ENCODE data around the gene CMBL.

Gene CMBL

DNA sequence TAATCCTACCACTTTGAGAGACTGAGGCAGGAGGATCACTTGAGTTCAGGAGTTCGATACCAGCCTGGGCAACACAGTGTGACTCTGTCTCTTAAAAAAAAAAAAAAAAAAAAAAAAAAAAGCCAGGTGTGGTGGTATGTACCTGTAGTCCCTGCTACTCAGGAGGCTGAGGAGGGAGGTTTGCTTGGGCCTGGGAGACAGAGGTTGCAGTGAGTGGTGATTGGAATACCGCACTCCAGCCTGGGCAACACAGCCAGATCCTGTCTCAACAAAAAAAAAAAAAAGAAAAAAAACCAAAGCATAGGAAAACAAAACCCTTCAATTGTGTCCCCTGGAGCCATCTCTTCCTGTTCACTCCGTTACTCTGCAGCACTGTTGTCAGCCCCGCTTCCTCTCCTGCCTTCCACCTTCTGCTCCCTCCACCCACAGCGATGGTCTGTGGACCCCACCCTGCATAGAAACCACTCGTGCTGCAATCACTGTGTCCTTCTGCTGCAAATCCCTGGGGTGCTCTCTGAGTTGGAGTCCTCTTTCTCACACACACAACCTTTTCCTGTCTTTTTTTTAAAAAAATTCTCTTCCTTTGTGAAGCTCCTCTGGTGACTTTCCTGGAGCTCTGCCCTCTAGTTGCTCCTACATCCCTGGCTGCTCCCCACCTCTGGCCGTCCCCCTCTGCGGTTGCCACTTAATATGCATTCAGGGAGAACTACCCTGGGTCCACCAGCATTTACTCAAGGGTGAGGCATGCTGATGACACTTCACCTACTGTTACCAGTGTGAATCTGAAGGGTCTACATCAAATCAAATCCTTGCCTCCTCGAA lies 35.4 kb downstream of the CMBL start:
- intact Hi-C loops (cut with DNase I): no loop called here
- peak in 1 of 42 donors; percentile 9 for DNase-seq

DNA sequence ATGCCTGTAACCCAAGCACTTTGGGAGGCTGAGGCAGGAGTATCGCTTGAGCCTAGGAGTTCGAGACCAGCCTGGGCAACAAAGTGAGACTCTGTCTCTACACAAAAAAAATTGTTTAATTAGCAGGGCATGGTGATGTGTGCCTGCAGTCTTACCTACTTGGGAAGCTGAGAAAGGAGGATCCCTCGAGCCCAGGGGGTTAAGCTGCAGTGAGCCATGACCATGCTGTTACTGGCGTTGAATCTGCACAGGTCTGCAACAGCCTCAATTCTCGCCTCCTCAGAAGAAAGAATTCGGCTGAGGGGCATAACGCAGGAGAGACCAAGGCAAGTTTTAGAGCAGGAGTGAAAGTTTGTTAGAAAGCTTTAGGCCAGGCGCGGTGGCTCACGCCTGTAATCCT lies 39.6 kb downstream of the CMBL start:
- intact Hi-C loops (cut with DNase I): no loop called here
- peak in 1 of 42 donors; percentile 12 for DNase-seq

DNA sequence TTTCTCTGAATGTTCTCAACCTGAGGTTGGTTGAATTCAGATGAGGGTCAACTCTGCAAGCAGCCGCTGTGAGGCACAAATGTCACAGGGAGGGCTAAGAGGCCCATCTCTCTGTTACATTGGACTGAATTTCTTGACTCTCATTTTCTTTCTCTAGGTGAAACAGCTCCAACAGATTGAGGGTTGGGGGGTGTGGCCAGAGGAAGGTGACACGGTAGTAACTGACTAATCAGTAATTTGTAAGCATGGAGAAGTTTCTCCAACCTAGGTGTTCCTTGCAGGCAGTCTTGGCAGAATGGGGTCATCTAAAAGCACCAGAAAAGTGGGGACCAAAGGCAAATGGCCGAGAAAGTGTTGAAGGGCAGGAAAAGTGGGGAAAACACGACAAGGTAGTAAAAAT lies 40.9 kb downstream of the CMBL start:
- intact Hi-C loops (cut with DNase I): no loop called here
- DNase-seq: peak in 1 of 42 donors; percentile 13

DNA sequence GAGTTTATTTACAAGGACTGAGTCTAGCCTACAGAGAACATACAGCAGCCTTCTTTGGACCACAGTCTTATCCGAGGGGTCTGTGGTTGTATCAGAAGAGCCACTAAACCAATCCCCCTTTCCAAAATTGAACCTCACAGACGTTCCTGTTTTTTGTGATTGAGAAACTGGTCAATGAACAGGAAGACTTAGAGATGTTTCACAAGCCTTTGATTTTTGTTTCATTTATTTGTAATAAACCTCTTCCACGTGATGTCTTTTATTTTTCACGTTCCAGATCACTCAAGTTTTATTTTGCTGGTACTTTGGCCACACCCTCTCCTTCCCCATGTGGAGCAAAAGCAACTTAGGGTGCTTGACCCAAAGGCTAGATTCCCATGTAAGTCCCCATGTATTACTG lies 41.6 kb downstream of the CMBL start:
- no peak for DNase-seq
- intact Hi-C loops (cut with DNase I): no loop called here

DNA sequence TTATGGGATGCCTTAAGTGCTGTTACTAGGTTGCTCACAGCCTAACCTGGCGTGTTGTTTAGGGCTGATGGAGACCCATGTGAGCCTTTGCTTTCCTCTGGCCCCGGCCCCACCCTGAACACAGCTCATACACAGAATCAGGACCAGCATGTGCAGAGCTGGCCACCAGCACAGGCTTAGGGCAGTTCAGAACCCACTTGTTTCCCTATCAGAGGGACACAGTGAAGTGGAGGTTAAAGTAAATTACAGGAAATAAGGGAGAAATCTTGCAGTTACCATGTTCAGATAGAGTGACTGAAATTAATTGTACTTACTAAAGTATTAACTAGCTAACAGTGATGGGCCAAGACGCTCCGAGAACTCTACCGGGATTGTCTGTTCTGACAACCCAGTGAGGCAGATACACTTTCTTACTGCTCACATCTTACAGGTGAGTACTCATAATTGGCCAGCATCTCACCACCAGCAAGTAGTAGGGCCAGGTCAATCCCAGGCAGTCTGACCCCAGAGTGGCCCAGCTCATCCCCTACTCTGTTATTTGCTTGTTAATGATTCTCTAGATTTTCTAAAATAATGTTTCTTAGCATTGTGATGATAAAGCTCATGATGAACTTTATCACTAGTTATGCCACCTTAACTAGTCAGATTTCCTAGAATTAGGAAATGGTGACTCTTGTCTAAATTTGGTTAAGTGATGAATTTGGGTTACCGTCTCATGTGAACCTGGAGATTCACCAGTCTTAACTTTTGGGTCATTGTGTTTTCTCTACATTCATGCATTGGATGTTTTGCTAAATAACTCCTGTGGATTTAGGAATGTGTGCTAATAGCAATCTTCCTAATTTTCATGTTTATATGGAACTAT lies 42.2 kb downstream of the CMBL start:
- intact Hi-C loops (cut with DNase I): no loop called here
- DNase-seq: peak in 1 of 42 donors; percentile 20

DNA sequence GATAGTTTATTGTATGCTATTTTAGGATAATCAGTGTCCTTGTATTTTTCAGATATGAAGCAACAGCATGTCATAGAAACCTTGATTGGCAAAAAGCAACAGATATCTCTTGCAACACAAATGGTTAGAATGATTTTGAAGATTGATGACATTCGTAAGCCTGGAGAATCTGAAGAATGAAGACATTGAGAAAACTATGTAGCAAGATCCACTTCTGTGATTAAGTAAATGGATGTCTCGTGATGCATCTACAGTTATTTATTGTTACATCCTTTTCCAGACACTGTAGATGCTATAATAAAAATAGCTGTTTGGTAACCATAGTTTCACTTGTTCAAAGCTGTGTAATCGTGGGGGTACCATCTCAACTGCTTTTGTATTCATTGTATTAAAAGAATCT lies 43.1 kb downstream of the CMBL start:
- no peak for DNase-seq
- intact Hi-C loops (cut with DNase I): no loop called here

DNA sequence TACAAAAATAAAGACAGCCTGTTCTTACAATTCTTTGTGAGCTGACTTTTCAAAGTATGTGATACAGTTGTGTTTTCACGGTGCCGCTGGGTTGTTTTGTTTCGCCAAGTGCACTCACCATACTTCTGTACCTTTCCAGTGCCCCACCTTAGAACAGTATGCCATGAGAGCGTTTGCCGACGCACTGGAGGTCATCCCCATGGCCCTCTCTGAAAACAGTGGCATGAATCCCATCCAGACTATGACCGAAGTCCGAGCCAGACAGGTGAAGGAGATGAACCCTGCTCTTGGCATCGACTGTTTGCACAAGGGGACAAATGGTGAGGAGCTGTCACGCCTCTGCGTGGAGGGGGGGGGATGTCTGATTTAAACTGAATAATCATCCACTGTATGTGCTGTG lies 44.7 kb downstream of the CMBL start:
- no peak for DNase-seq
- intact Hi-C loops (cut with DNase I): no loop called here

DNA sequence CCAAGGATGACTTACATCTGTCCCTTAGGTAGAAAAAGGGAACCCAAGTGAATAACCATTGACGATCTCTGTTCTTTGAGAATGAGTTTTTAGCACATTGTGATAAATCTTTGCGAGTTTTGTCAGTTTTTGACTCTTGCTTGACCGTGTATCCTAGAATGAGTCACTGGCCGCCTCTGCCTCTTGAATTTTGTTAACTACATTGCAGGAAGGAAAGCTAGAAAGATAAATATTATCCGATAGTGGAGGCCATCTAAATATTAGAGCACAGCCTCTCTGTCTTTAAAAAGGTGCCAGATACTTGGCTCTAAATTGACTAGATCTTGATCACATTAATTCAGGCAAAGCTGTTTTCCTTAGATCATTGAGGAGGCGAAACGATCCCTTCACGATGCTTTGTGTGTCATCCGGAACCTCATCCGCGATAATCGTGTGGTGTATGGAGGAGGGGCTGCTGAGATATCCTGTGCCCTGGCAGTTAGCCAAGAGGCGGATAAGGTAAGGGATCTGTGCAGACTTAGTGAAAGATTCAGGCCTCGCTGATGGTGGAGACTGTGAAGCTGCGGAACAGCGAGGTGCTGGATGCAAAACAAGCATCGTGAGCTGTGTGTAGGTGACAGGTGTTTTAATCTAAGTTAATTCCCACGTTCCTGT lies 45.5 kb downstream of the CMBL start:
- DNase-seq: peak in 36 of 42 donors; percentile 10 to 74 (median 42)
- intact Hi-C loops (cut with DNase I): no loop called here

DNA sequence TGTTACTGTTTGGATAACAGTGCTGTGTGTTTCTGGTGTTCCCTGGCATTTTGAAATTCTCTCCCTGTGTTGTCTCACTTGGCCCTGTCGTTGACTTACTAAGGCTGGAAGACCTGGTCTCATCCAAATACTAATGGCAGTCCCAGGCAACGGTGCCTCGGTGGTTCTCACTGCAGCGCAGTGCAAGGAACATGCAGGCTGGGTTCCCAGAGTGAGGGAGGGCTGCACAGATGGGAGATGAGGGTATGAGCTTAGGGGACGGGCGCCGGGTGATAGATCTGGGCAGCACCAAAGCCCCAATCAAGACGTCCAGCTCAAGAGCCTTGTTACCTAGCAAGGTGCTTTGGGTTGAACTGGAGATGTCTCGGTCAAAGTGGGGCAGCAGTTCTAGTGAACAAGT lies 46.6 kb downstream of the CMBL start:
- intact Hi-C loops (cut with DNase I): no loop called here
- no peak for DNase-seq

DNA sequence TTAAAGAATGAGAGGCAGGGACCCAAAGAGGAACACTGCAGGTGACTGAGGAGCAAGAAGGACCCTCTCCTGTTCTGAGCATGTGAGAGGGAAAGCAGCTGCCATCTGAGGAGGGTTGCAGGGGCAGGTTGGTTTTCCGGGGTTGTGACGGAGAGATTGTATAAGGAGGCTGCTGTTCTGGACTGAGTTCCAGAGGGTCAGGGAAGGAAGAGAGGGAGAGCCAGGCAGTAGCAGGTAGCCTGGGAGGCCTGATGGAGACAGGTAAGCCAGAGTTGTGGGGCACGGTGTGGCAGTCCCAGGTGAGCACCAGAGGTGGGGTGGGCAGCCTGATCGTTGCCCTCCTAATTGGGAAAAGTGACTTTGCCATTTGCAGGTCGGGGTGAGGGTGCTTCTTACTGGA lies 47.8 kb downstream of the CMBL start:
- intact Hi-C loops (cut with DNase I): no loop called here

DNA sequence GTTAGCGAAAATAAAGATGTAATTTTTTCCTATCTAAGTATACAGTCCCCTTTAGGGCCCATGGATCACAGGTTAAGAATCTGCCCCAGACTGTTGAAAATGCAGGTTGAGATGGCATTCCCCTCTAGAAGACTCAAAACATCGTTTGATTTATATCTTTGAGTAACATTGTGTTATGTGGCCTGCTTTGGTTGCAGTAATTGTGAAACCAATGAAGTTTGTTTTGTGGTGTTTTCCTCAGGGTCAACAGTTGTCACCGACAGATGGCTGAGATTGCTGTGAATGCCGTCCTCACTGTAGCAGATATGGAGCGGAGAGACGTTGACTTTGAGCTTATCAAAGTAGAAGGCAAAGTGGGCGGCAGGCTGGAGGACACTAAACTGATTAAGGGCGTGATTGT lies 49.8 kb downstream of the CMBL start:
- no peak for DNase-seq
- intact Hi-C loops (cut with DNase I): no loop called here

More for the DNA sequence above, 47.8 kb downstream of the CMBL start:
- DNase-seq: no peak

DNA sequence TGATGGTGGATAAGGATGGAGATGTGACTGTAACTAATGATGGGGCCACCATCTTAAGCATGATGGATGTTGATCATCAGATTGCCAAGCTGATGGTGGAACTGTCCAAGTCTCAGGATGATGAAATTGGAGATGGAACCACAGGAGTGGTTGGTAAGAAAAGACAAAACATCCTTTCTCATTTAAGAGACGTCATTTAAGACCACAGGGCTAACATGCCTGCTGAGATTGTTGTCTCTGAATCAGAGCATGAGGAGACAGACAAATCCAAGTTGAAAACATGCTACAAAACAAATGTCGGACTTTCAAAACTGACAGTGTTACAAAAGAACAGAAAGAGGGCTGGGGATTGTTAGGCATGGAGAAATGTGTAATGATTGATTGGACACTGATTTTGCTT lies 53.0 kb downstream of the CMBL start:
- intact Hi-C loops (cut with DNase I): no loop called here
- DNase-seq: no peak

DNA sequence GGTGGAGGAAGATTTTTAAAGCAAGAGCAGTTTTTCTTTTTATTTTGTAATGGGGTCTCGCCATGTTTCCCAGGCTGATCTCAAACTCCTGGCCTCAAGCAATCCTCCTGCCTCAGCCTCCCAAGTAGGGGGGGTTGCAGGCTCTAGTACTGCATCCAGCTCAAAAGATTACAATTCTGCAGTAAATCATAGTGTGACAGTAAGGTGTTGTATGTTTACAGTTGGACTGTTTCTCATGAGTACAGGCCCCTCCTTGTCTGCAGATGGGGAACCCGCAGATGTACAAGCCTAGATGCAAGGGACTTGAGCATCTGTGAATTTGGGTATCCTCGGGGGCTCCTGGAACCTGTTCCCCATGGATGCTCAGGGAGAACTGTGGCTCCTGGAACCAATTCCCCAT lies 54.3 kb downstream of the CMBL start:
- intact Hi-C loops (cut with DNase I): no loop called here
- DNase-seq: no peak

DNA sequence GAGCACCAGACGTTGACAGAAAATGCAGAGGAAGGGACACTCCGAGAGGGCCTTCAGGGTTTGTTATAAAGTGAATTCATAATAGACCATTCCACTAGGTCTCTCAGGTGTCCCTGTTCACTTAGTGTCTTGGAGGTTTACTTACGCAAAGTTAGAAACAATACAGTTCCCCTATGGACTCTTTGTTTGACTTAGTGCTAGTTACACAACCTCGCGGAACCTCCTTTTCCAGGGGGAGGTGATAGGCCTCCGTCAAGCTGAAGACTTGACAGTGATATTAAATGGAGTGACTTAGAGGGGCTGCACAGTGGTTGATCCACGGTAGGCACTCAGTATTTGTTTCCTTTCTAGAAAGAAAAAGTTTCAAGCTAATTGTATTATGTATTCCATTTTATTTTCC lies 56.3 kb downstream of the CMBL start:
- no peak for DNase-seq
- intact Hi-C loops (cut with DNase I): loop anchor here (2.0 kb wide), 1 partner anchor 101 kb away; the partner anchor contains the start of gene MARCHF6

DNA sequence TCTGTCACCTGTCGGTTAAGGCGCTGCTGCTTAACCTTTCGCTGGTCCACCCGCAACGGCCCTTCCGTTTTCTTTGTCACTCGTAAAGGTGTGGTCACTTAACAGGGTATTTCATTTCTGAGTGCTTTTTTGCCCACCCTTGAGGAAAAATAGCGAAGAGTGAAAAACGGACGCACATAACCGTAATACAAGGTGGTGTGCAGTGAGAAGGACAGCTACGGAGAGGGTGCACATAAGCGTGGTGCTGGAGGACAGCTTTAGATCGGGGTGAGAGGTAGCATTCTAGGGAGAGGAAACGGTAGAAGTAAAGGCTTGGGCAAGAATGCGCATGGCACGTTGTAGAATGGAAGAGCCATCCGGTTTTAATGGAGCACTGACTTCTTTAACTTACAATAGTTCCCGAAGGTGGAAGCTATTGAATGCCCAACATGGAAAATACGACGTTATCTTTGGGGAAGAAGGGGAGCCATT lies 56.9 kb downstream of the CMBL start:
- no peak for DNase-seq
- intact Hi-C loops (cut with DNase I): loop anchor here (2.0 kb wide), 1 partner anchor 102 kb away; the partner anchor contains the start of gene MARCHF6

DNA sequence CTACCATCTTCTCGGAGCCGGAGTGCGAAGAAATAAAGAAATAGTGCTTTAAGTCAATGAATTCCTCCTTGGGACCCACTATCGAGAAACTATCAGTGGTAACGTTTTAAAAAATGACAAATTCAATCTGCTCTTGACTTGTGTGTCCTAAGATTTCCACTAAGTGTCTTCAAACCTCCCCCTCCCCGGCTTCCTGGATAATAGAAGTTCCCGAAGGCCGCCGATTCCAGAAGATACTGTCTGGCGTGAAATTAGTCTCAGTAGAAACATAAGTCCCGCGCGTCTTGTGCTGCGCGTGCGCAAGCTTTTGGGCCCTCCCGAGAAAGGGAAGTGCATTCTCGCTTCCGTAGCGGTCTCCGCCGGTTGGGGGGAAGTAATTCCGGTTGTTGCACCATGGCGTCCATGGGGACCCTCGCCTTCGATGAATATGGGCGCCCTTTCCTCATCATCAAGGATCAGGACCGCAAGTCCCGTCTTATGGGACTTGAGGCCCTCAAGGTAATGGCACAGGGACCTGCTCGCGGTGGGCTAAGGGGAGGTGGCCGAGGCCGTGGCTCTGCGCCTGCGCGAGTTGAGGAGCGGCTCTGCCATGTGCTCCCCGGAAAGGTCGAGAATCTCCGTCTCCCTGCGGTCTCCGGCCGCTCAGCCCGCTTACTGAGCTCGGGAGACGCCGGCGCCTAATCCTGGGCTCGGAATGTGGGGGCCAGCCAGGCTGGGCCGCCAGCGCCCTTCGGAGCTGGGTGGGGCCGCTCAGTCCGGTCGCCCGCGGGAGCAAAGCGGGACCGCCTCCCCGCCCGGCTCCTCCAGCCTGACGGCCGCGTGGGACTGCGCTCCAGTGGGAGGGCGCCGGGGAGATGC lies 57.5 kb downstream of the CMBL start, which contains the start of gene CCT5:
Gene CCT5, plus strand, starts transcription at position 333 of the 858 bp plus-strand sequence. Its CDS starts 61 bp downstream, at position 394.
- intact Hi-C loops (cut with DNase I): loop anchor here (2.0 kb wide), 1 partner anchor 103 kb away; the partner anchor contains the start of gene MARCHF6

DNA sequence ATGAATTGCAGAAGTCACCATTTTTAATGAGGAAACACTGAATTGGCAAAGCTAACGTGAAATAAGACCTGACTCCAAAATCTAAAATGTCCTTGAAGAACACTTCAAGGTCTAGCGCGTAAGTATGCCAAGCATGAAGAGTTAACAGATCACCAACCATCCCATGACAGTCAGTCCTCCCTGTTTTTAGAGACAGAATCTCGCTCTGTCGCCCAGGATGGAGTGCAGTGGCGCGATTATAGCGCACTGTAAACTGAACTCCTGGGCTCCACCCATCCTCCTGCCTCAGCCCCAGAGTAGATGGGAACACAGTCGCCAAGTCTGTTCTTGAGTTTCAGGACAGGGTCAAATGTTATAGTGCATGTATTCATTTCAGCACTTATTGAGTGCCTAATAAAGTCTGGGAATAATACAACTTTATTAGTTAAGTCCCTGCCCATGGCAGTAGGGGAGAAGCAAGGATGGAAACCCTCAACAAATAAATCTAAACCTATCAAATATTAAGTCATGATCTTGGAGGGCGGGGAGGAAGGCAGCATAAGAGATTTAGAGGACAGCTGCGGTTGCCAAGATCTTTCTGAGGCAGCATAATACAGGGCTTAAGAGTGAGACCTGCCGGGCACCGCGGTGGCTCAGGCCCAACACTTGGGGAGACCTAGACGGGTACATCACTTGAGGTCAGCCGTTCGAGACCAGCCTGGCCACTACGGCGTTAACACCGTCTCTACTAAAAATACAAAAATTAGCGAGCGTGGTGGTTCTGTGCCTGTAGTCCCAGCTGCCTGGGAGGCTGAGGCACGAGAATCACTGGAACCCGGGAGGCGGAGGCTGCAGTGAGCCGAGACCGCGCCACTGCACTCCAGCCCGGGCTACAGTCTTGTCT lies 59.1 kb downstream of the CMBL start:
- peak in 2 of 42 donors; percentile 21 to 40 for DNase-seq
- intact Hi-C loops (cut with DNase I): no loop called here

More for the DNA sequence above, 57.5 kb downstream of the CMBL start, which contains the start of gene CCT5:
- peak; percentile 78 to 96 (median 90) for DNase-seq
